ENCODE data around the gene VPS33B. TPM values are rescaled to one million over a fixed set of nuclear protein-coding genes. Genes with fewer than 3 reads are reported as not detected.

Gene VPS33B
- total RNA-seq, 1 donor from 2014 or later: 9.7 TPM

DNA sequence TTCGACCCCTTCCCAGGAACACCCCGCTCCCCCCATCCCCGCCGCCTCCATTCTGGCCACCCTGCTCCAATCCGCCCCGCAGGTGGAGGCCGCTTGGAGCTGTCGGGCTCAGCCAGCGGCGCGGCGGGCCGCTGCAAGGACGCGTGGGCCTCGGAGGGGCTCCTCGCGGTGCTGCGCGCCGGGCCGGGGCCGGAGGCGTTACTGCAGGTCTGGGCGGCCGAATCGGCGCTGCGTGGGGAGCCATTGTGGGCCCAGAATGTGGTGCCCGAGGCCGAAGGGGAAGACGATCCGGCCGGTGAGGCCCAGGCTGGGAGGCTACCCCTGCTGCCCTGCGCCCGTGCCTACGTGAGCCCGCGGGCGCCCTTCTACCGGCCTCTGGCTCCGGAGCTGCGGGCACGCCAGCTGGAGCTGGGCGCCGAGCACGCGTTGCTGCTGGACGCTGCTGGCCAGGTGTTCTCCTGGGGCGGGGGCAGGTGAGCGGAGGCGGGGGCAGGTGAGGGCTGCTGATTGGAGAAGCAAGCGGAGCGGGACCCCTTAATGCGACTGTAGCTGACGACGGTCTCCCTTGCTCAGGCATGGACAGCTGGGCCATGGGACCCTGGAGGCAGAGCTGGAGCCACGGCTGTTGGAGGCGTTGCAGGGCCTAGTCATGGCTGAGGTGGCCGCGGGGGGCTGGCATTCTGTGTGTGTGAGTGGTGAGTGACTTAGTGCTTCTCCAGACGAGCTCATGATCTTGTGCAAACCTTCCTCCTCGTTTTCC is 65.2 kb downstream of the VPS33B start:
- Histone ChIP-seq H3K9ac (ENCODE audit: low read length) (peak overlapping the region; percentile 74), H3K27me3 (ENCODE audit: insufficient read depth, low read length) (no peaks in the 10 kb centered on the region), H3K9me3 (ENCODE audit: insufficient read depth, low read depth, low read length) (no peaks in the 10 kb centered on the region), H3K79me2 (ENCODE audit: insufficient read depth, low read length) (peaks cover 3% of the 10 kb centered on the region), H3K27ac (ENCODE audit: low read depth, low read length) (no peak overlapping the region), H3K4me1 (ENCODE audit: insufficient read depth, low read length) (peaks cover 26% of the 10 kb centered on the region), H2AFZ (ENCODE audit: low read depth, low read length) (peak overlapping the region; percentile 79), H3K36me3 (ENCODE audit: insufficient read depth, low read length) (peaks cover 11% of the 10 kb centered on the region), H3K4me3 (ENCODE audit: insufficient read depth, low read depth, low read length) (peak overlapping the region; percentile 65), H3K4me2 (ENCODE audit: low read length) (peak overlapping the region; percentile 96), H4K20me1 (ENCODE audit: insufficient read depth, low read length) (peaks cover 5% of the 10 kb centered on the region)
- H3K4me1 Mint-ChIP-seq (ENCODE audit: low read depth, unreplicated experiment): no peaks in the 10 kb centered on the region
- peak overlapping the region; percentile 9 for H3K27ac Mint-ChIP-seq (ENCODE audit: unreplicated experiment)
- H3K4me3 Mint-ChIP-seq (ENCODE audit: unreplicated experiment): peak overlapping the region; percentile 79
- TF ChIP-seq EZH2 (IDR thresholded peaks at IDR 0.05; ENCODE audit: insufficient read depth, low read length) (no peak), CTCF (IDR thresholded peaks at IDR 0.05; ENCODE audit: insufficient read depth, low read depth, low read length) (no peak)
- FAIRE-seq (no peak), DNase-seq (ENCODE audit: low read depth) (peak; percentile 25)
- peaks cover 14% of the 10 kb centered on the region for H3K36me3 Mint-ChIP-seq (ENCODE audit: low read depth, unreplicated experiment)
- no peaks in the 10 kb centered on the region for H3K9me3 Mint-ChIP-seq (ENCODE audit: unreplicated experiment)
- H3K27me3 Mint-ChIP-seq (ENCODE audit: low read depth, unreplicated experiment): no peaks in the 10 kb centered on the region

DNA sequence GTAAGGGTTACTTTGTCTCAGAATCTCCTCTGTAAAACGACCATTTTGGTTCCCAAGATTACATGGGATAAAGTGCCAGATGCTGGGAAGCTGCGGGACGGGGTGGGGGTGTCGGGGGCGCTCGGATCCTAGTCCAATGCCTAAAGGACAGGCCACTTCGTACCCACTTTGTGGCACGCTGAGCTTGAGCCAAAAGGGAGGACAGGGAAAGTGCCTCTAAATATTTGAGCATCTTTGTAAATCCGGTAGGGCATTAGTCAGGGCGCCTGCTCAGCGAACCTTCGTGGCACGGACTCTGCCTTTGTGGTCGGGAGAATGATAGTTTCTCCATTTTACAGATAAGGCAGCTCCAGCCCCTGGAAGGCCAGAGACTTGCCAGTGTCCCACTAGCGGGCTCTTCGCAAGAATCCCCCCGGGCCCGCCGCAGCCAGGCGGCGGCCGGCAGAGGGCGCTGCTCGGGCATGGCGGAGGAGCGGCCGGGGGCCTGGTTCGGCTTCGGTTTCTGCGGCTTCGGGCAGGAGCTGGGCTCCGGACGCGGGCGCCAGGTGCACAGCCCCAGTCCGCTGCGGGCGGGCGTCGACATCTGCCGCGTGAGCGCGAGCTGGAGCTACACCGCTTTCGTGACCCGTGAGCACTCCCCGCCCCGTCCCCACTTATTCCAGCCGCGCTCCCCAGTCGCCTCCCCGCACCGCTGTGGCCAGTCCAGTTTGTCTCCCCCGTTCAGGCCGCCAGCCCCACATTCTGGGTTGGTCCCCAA is 65.9 kb downstream of the VPS33B start:
- Mint-ChIP-seq H3K4me1 (ENCODE audit: low read depth, unreplicated experiment) (no peaks in the 10 kb centered on the region), H3K4me3 (ENCODE audit: unreplicated experiment) (peak overlapping the region; percentile 76), H3K27me3 (ENCODE audit: low read depth, unreplicated experiment) (no peaks in the 10 kb centered on the region), H3K27ac (ENCODE audit: unreplicated experiment) (no peak overlapping the region), H3K9me3 (ENCODE audit: unreplicated experiment) (no peaks in the 10 kb centered on the region), H3K36me3 (ENCODE audit: low read depth, unreplicated experiment) (peaks cover 17% of the 10 kb centered on the region)
- Histone ChIP-seq H4K20me1 (ENCODE audit: insufficient read depth, low read length) (peaks cover 5% of the 10 kb centered on the region), H3K4me2 (ENCODE audit: low read length) (peak overlapping the region; percentile 96), H3K27me3 (ENCODE audit: insufficient read depth, low read length) (no peaks in the 10 kb centered on the region), H2AFZ (ENCODE audit: low read depth, low read length) (peak overlapping the region; percentile 79), H3K27ac (ENCODE audit: low read depth, low read length) (peak overlapping the region; percentile 33), H3K4me3 (ENCODE audit: insufficient read depth, low read depth, low read length) (peak overlapping the region; percentile 65), H3K4me1 (ENCODE audit: insufficient read depth, low read length) (peaks cover 26% of the 10 kb centered on the region), H3K79me2 (ENCODE audit: insufficient read depth, low read length) (peaks cover 3% of the 10 kb centered on the region), H3K36me3 (ENCODE audit: insufficient read depth, low read length) (peaks cover 15% of the 10 kb centered on the region), H3K9ac (ENCODE audit: low read length) (peak overlapping the region; percentile 74), H3K9me3 (ENCODE audit: insufficient read depth, low read depth, low read length) (no peaks in the 10 kb centered on the region)
- no peak for FAIRE-seq
- peak; percentile 44 for DNase-seq (ENCODE audit: low read depth)
- TF ChIP-seq CTCF (IDR thresholded peaks at IDR 0.05; ENCODE audit: insufficient read depth, low read depth, low read length): peak; percentile 76
- TF ChIP-seq EZH2 (IDR thresholded peaks at IDR 0.05; ENCODE audit: insufficient read depth, low read length): no peak
